Glutamatergic neuron (in vitro differentiated cells): Measurements from ENCODE around the gene SPRR1B. TPM values are rescaled to one million over a fixed set of nuclear protein-coding genes. Genes with fewer than 3 reads are reported as not detected.
A peak's percentile ranks its signal among the peaks of the same experiment; 100 is the strongest.

ENCODE experiments used
- DNase-seq: peaks from one replicate; pipeline ENCODE4 v3.0.0; 2022
- H3K27ac Mint-ChIP-seq: one replicate; pipeline ENCODE4 v1.8.0; 2020; ENCODE audit warnings: mild to moderate bottlenecking, mixed read lengths, inconsistent platforms; ENCODE audit not compliant: unreplicated experiment
- H3K27me3 Mint-ChIP-seq: one replicate; pipeline ENCODE4 v1.8.0; 2020; ENCODE audit warnings: mild to moderate bottlenecking, moderate library complexity, mixed read lengths, inconsistent platforms; ENCODE audit not compliant: unreplicated experiment
- H3K36me3 Mint-ChIP-seq: one replicate; pipeline ENCODE4 v1.8.0; 2020; ENCODE audit warnings: mild to moderate bottlenecking, mixed read lengths, inconsistent platforms; ENCODE audit not compliant: unreplicated experiment
- H3K4me1 Mint-ChIP-seq: one replicate; pipeline ENCODE4 v1.8.0; 2020; ENCODE audit warnings: mild to moderate bottlenecking, low read depth, mixed read lengths, inconsistent platforms; ENCODE audit not compliant: unreplicated experiment
- H3K4me3 Mint-ChIP-seq: one replicate; pipeline ENCODE4 v1.8.0; 2020; ENCODE audit warnings: mild to moderate bottlenecking, mixed read lengths, inconsistent platforms; ENCODE audit not compliant: unreplicated experiment
- H3K9me3 Mint-ChIP-seq: one replicate; pipeline ENCODE4 v1.8.0; 2020; ENCODE audit warnings: mild to moderate bottlenecking, moderate library complexity, mixed read lengths, inconsistent platforms; ENCODE audit not compliant: unreplicated experiment
- long read RNA-seq: library from polyadenylated mRNA; unstranded; transcript quantifications from one replicate; pipeline ENCODE4 v2.0.0, GENCODE V29; 2020; ENCODE audit not compliant: unreplicated experiment
- total RNA-seq: library from RNA; stranded (reverse); fragmentation: NEBNext Ultra II Directional; extraction: Animal tissue kit (Norgen Biotek cat#: 25700); gene quantifications from one replicate; pipeline ENCODE4 v1.2.1, GENCODE V29; 2021; ENCODE audit not compliant: unreplicated experiment
- TF ChIP-seq, protein P1 (sequence below): fragments of 200-600 bp; sonication (generic); IDR thresholded peaks from one replicate; pipeline ENCODE4 v1.5.0; 2021; ENCODE audit not compliant: partially characterized antibody, unreplicated experiment

SPRR1B gene, protein sequence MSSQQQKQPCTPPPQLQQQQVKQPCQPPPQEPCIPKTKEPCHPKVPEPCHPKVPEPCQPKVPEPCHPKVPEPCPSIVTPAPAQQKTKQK
- not detected for total RNA-seq
- long read RNA-seq = 0 reads

GRCh38 chr1:153030895-153031294 is at the start of gene SPRR1B:
SPRR1B (plus strand) TSS chr1:153031203; CDS start chr1:153032346, 1,143 bp downstream.
- Mint-ChIP-seq H3K9me3 (no peaks in the 10 kb centered on the region), H3K27me3 (peaks cover 4% of the 10 kb centered on the region), H3K36me3 (no peaks in the 10 kb centered on the region), H3K4me3 (no peak within 1 kb of the TSS), H3K4me1 (no peaks in the 10 kb centered on the region), H3K27ac (no peak within 1 kb of the TSS)
- TF ChIP-seq, protein P1, sequence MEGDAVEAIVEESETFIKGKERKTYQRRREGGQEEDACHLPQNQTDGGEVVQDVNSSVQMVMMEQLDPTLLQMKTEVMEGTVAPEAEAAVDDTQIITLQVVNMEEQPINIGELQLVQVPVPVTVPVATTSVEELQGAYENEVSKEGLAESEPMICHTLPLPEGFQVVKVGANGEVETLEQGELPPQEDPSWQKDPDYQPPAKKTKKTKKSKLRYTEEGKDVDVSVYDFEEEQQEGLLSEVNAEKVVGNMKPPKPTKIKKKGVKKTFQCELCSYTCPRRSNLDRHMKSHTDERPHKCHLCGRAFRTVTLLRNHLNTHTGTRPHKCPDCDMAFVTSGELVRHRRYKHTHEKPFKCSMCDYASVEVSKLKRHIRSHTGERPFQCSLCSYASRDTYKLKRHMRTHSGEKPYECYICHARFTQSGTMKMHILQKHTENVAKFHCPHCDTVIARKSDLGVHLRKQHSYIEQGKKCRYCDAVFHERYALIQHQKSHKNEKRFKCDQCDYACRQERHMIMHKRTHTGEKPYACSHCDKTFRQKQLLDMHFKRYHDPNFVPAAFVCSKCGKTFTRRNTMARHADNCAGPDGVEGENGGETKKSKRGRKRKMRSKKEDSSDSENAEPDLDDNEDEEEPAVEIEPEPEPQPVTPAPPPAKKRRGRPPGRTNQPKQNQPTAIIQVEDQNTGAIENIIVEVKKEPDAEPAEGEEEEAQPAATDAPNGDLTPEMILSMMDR = no peak
- no peak for DNase-seq

DNA sequence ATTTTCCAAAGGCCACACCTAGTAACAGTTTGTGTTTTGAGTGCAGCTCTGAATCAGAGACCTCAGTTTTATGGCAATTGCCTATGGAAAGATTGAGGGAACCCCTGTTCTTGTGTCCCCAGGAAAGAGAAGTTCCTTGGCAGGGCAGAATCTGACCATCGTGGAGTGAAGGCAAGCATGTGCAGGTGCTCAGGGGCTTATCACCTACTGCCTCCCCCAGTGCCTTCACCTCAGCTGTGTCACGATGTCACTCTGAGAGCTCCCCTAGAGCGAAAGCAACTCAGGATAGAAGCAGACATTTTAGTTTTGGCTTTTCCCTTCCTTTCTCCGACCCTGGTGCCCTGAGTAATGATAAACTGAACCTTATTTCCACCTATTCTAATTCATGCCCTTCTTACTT is 48.9 kb upstream of the SPRR1B start:
- no peaks in the 10 kb centered on the region for H3K27me3 Mint-ChIP-seq
- TF ChIP-seq, protein P1 = no peak
- H3K27ac Mint-ChIP-seq = no peak overlapping the region
- DNase-seq = no peak
- no peaks in the 10 kb centered on the region for H3K9me3 Mint-ChIP-seq
- peaks cover 3% of the 10 kb centered on the region for H3K4me1 Mint-ChIP-seq
- no peaks in the 10 kb centered on the region for H3K36me3 Mint-ChIP-seq
- H3K4me3 Mint-ChIP-seq = no peak overlapping the region

GRCh38 chr1:152983234-152983633 is 47.8 kb upstream of the SPRR1B start:
- Mint-ChIP-seq H3K36me3 (no peaks in the 10 kb centered on the region), H3K27ac (no peak overlapping the region)

DNA sequence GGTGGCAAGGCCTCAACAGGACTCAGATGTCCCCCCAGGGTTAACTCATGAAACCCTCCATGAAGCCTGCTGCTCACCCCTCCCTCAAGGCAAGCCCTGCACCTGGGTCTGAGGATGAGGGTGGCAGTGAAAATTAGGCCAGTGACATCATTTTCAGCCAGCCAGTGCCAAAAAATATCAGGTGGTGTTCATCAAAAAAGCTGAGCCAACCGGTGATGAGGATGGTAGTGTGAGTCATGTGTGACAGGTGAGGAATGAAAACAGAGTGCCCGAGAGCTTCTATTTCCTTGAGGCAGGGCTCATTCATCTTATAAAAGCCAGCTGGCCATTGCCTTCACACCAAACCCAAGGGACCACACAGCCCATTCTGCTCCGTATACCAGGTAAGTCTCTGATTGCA is 47.3 kb upstream of the SPRR1B start, which contains the start of gene SPRR1A:
Gene SPRR1A (plus strand): TSS at position 339 of the 400 bp plus-strand sequence. CDS start 1,150 bp downstream, outside the sequence.
- TF ChIP-seq, protein P1 = no peak
- H3K27me3 Mint-ChIP-seq = no peaks in the 10 kb centered on the region
- no peak for DNase-seq
- no peaks in the 10 kb centered on the region for H3K36me3 Mint-ChIP-seq
- no peaks in the 10 kb centered on the region for H3K9me3 Mint-ChIP-seq
- H3K4me1 Mint-ChIP-seq = peaks cover 3% of the 10 kb centered on the region
- H3K27ac Mint-ChIP-seq = no peak within 1 kb of the TSS
- H3K4me3 Mint-ChIP-seq = peak within 1 kb of the TSS; percentile 21

More at GRCh38 chr1:152983234-152983633, 47.8 kb upstream of the SPRR1B start:
- no peak for DNase-seq
- peaks cover 3% of the 10 kb centered on the region for H3K4me1 Mint-ChIP-seq
- H3K4me3 Mint-ChIP-seq = peak overlapping the region; percentile 21
- TF ChIP-seq, protein P1 = no peak
- H3K9me3 Mint-ChIP-seq = no peaks in the 10 kb centered on the region
- no peaks in the 10 kb centered on the region for H3K27me3 Mint-ChIP-seq

DNA sequence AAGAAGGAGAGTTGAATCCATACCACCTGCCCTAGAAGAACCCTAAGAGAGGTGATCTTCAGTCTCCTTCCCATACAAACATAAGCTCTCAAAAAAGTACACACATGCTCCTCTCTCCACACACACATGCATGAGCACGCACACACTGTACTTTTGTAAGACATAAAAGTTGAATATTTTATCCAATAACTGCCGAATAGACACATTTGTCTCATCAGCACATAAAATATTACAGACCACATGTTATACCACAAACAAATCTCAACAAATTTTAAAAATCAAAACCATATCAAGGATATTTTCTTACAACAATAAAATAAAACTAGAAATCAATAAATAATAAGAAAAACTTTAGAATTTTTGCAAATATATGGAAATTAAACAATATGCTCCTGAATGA is 44.4 kb upstream of the SPRR1B start:
- TF ChIP-seq, protein P1 = no peak
- no peak overlapping the region for H3K4me3 Mint-ChIP-seq
- no peak overlapping the region for H3K27ac Mint-ChIP-seq
- no peaks in the 10 kb centered on the region for H3K27me3 Mint-ChIP-seq
- H3K4me1 Mint-ChIP-seq = peaks cover 3% of the 10 kb centered on the region
- no peaks in the 10 kb centered on the region for H3K9me3 Mint-ChIP-seq
- no peak for DNase-seq
- no peaks in the 10 kb centered on the region for H3K36me3 Mint-ChIP-seq
